Peyer's patch (tissue), 4 donors: ENCODE data around the gene MTMR1. TPM values are rescaled to one million over a fixed set of nuclear protein-coding genes. Genes with fewer than 3 reads are reported as not detected.

ENCODE experiments used
- DNase-seq, 3 donors: peaks; one replicate each; pipeline ENCODE4 v3.0.0-alpha.2; 2017 to 2019
- H3K27ac ChIP-seq, 4 donors: fragments of 200-600 bp; sonication (generic); one replicate each; pipeline ENCODE4 v1.5.1; 2016 to 2019
- H3K27me3 ChIP-seq, 2 donors: fragments of 200-600 bp; sonication (generic); one replicate each; pipeline ENCODE4 v1.5.1; 2019
- H3K36me3 ChIP-seq, 3 donors: fragments of 200-600 bp; sonication (generic); one replicate each; pipeline ENCODE4 v1.5.1; 2016 to 2019
- H3K4me1 ChIP-seq, 4 donors: fragments of 200-600 bp; sonication (generic); one replicate each; pipeline ENCODE4 v1.5.1; 2016 to 2019
- H3K4me3 ChIP-seq, 4 donors: fragments of 200-600 bp; sonication (generic); 1 replicate in 3 of 4; 2 replicates in 1 of 4; pipeline ENCODE4 v1.5.1; 2016 to 2019; ENCODE audit warnings: mild to moderate bottlenecking in 1 of 4
- H3K9me3 ChIP-seq, 4 donors: fragments of 200-600 bp; sonication (generic); one replicate each; pipeline ENCODE4 v1.5.1; 2016 to 2019; ENCODE audit warnings: mild to moderate bottlenecking in 1 of 4
- CTCF ChIP-seq, 6 experiments: fragments of 450-650 bp in 4 of 6; fragments of 200-600 bp in 2 of 6; sonication (generic) in 1 of 6; IDR thresholded peaks; one replicate each; pipeline ENCODE4 v1.5.1; 2017 to 2019; ENCODE audit warnings: antibody characterized with exemption in 6 of 6, mild to moderate bottlenecking in 3 of 6, moderate library complexity in 1 of 6
- POLR2A ChIP-seq, 2 donors: fragments of 450-650 bp; IDR thresholded peaks; one replicate each; pipeline ENCODE4 v1.5.1; 2017; ENCODE audit warnings: antibody characterized with exemption in 2 of 2, mild to moderate bottlenecking in 2 of 2, moderate library complexity in 2 of 2
- total RNA-seq, 4 donors: library from RNA; depleted of rRNA; stranded (reverse); fragments of >200 nt; gene quantifications; one replicate each; pipeline ENCODE4 v1.1.0, GENCODE V29; 2016

MTMR1 gene
- total RNA-seq, 4 donors from 2014 or later, result 13.3 to 58.6 (median 18.7) TPM

- Histone ChIP-seq H3K36me3 (peaks cover 0 to 7% (median 0%) of the 10 kb centered on the region in 3 donors), H3K4me3 (no peak overlapping the region), H3K27me3 (no peaks in the 10 kb centered on the region), H3K27ac (no peak overlapping the region), H3K9me3 (no peaks in the 10 kb centered on the region), H3K4me1 (no peaks in the 10 kb centered on the region)
- no peak for TF ChIP-seq POLR2A (IDR thresholded peaks at IDR 0.05)
- no peak for TF ChIP-seq CTCF (IDR thresholded peaks at IDR 0.05)
- peak in 1 of 3 donors; percentile 36 for DNase-seq
These were observed 66.6 kb downstream of the MTMR1 start for GRCh38 chrX:150759568-150760416.

- Histone ChIP-seq H3K4me3 (no peak overlapping the region), H3K36me3 (peaks cover 0 to 7% (median 0%) of the 10 kb centered on the region in 3 donors), H3K27ac (no peak overlapping the region), H3K27me3 (no peaks in the 10 kb centered on the region), H3K4me1 (no peaks in the 10 kb centered on the region), H3K9me3 (no peaks in the 10 kb centered on the region)
- no peak for DNase-seq
- TF ChIP-seq CTCF (IDR thresholded peaks at IDR 0.05) (no peak), POLR2A (IDR thresholded peaks at IDR 0.05) (no peak)
These were observed 68.1 kb downstream of the MTMR1 start for GRCh38 chrX:150761176-150761818.

- no peak overlapping the region for H3K27ac ChIP-seq
- no peaks in the 10 kb centered on the region for H3K27me3 ChIP-seq
- no peak for DNase-seq
- H3K36me3 ChIP-seq, result peaks cover 0 to 6% (median 0%) of the 10 kb centered on the region in 3 donors
- no peaks in the 10 kb centered on the region for H3K9me3 ChIP-seq
- TF ChIP-seq POLR2A (IDR thresholded peaks at IDR 0.05) (no peak), CTCF (IDR thresholded peaks at IDR 0.05) (no peak)
- H3K4me3 ChIP-seq, result no peak overlapping the region
- H3K4me1 ChIP-seq, result no peaks in the 10 kb centered on the region
These were observed 68.6 kb downstream of the MTMR1 start for GRCh38 chrX:150761819-150762216.

- no peak for TF ChIP-seq POLR2A (IDR thresholded peaks at IDR 0.05)
- no peak for TF ChIP-seq CTCF (IDR thresholded peaks at IDR 0.05)
- no peak overlapping the region for H3K27ac ChIP-seq
These were observed 69.3 kb downstream of the MTMR1 start for GRCh38 chrX:150762258-150763165.

GRCh38 chrX:150763303-150763797 is 70.2 kb downstream of the MTMR1 start:
- Histone ChIP-seq H3K27me3 (no peaks in the 10 kb centered on the region), H3K4me1 (no peaks in the 10 kb centered on the region), H3K4me3 (no peak overlapping the region), H3K27ac (no peak overlapping the region), H3K36me3 (no peaks in the 10 kb centered on the region), H3K9me3 (no peaks in the 10 kb centered on the region)
- DNase-seq, result no peak
- TF ChIP-seq POLR2A (IDR thresholded peaks at IDR 0.05), result no peak

More at GRCh38 chrX:150762258-150763165, 69.3 kb downstream of the MTMR1 start:
- no peaks in the 10 kb centered on the region for H3K36me3 ChIP-seq
- DNase-seq, result no peak
- no peaks in the 10 kb centered on the region for H3K4me1 ChIP-seq
- H3K9me3 ChIP-seq, result no peaks in the 10 kb centered on the region
- no peak overlapping the region for H3K4me3 ChIP-seq
- no peaks in the 10 kb centered on the region for H3K27me3 ChIP-seq
